Endothelial cell of umbilical vein (primary cell): ENCODE results near the gene NCKAP5. TPM values are rescaled to one million over a fixed set of nuclear protein-coding genes. Genes with fewer than 3 reads are reported as not detected.

ENCODE experiments used
- BruUV-seq: library from RNA; stranded (reverse); fragments of 400-500 nt; replicated peaks from 2 replicates; lab custom pipeline; 2021; lab: Mats Ljungman, UMichigan
- CTCF ChIA-PET: fragments of 300-600, 350-600 bp; sonication (Branson Sonifier 250); formaldehyde crosslinking; loops from one replicate; lab custom pipeline; 2021; ENCODE audit warnings: antibody characterized with exemption, inconsistent platforms; lab: Charles Lee
- POLR2A ChIA-PET: fragments of 300-600, 350-600 bp; sonication (Branson Sonifier 250); formaldehyde crosslinking; loops from one replicate; lab custom pipeline; 2021; ENCODE audit warnings: antibody characterized with exemption, inconsistent platforms; lab: Charles Lee
- DNase-seq: peaks from one replicate; pipeline ENCODE4 v3.0.0-alpha.2; 2011; ENCODE audit warnings: low read depth, low spot score
- FAIRE-seq: peaks from 2 replicates; lab custom pipeline; 2011; peaks lifted over from hg19 to GRCh38; lab: Jason Lieb, UNC
- H2AFZ ChIP-seq: 2 replicates; pipeline ENCODE4 v1.6.0; 2012; ENCODE audit warnings: low read depth, low read length, control low read depth, inconsistent platforms
- H3K27ac ChIP-seq: 2 replicates; pipeline ENCODE4 v1.5.1; 2011; ENCODE audit warnings: low read depth, mild to moderate bottlenecking, control low read depth, low read length, moderate library complexity; ENCODE audit not compliant: insufficient read depth
- H3K27me3 ChIP-seq, 2 experiments: 2 replicates each; pipeline versions ENCODE4 v1.6.0 to v1.6.1; 2011; ENCODE audit warnings: low read length in 2 of 2, mixed read lengths in 1 of 2; ENCODE audit not compliant: control insufficient read depth in 2 of 2, insufficient read depth in 2 of 2
- H3K36me3 ChIP-seq, 2 experiments: 2 replicates in 1 of 2; 3 replicates in 1 of 2; pipeline ENCODE4 v1.5.1; 2011; ENCODE audit warnings: low read length in 2 of 2, mild to moderate bottlenecking in 1 of 2, moderate library complexity in 1 of 2; ENCODE audit not compliant: control insufficient read depth in 2 of 2, insufficient read depth in 2 of 2; ENCODE audit errors: extremely low read depth in 1 of 2
- H3K4me1 ChIP-seq: 3 replicates; pipeline ENCODE4 v1.5.1; 2011; ENCODE audit warnings: mild to moderate bottlenecking, low read length; ENCODE audit not compliant: control insufficient read depth, insufficient read depth; ENCODE audit errors: extremely low read depth
- H3K4me2 ChIP-seq: 2 replicates; pipeline ENCODE4 v1.6.1; 2011; ENCODE audit warnings: low read length, control low read depth, mixed read lengths; ENCODE audit not compliant: insufficient read depth
- H3K4me3 ChIP-seq, 3 experiments: fragments of 200-600 bp in 1 of 3; sonication (generic), shearing (Covaris generic) in 1 of 3; replicated peaks in 1 of 3; 2 replicates each; pipeline ENCODE4 v1.5.1; 2011 to 2016; ENCODE audit warnings: control low read depth in 3 of 3, low read length in 3 of 3, mild to moderate bottlenecking in 2 of 3, inconsistent platforms in 1 of 3, low read depth in 1 of 3, moderate library complexity in 1 of 3; ENCODE audit not compliant: insufficient read depth in 1 of 3
- H3K79me2 ChIP-seq: 2 replicates; pipeline ENCODE4 v1.6.0; 2012; ENCODE audit warnings: low read length, inconsistent platforms; ENCODE audit not compliant: control insufficient read depth, insufficient read depth
- H3K9ac ChIP-seq: replicated peaks from 2 replicates; pipeline ENCODE3; 2011; ENCODE audit warnings: low read length, control low read depth; ENCODE audit not compliant: insufficient read depth; ENCODE audit errors: extremely low read depth
- H3K9me1 ChIP-seq: replicated peaks from 3 replicates; pipeline ENCODE4 v1.6.0; 2011; ENCODE audit warnings: mild to moderate bottlenecking, low read length; ENCODE audit not compliant: control insufficient read depth, insufficient read depth; ENCODE audit errors: extremely low read depth
- H3K9me3 ChIP-seq: replicated peaks from 2 replicates; pipeline ENCODE4 v1.5.1; 2012; ENCODE audit warnings: low read length, inconsistent platforms; ENCODE audit not compliant: control insufficient read depth, insufficient read depth
- H4K20me1 ChIP-seq: replicated peaks from 2 replicates; pipeline ENCODE3; 2011; ENCODE audit warnings: mild to moderate bottlenecking, low read length; ENCODE audit not compliant: control insufficient read depth, insufficient read depth; ENCODE audit errors: extremely low read depth
- EZH2 ChIP-seq: IDR thresholded peaks from 2 replicates; pipeline ENCODE4 v1.6.1; 2012; ENCODE audit warnings: borderline replicate concordance, low read depth, mild to moderate bottlenecking, moderate library complexity, low read length, inconsistent platforms; ENCODE audit not compliant: severe bottlenecking
- FOS ChIP-seq: IDR thresholded peaks from 2 replicates; pipeline ENCODE4 v1.6.1; 2011; ENCODE audit warnings: mild to moderate bottlenecking, low read length, moderate library complexity, borderline replicate concordance; ENCODE audit not compliant: insufficient read depth
- GATA2 ChIP-seq: IDR thresholded peaks from 2 replicates; pipeline ENCODE4 v1.7.0; 2011; ENCODE audit warnings: low read depth, mild to moderate bottlenecking, moderate library complexity, mixed read lengths, low read length; ENCODE audit not compliant: insufficient read length, insufficient read depth
- JUN ChIP-seq: IDR thresholded peaks from 2 replicates; pipeline ENCODE4 v1.6.1; 2011; ENCODE audit warnings: borderline replicate concordance, low read depth; ENCODE audit not compliant: insufficient read length, insufficient read depth
- MYC ChIP-seq: IDR thresholded peaks from one replicate; pipeline ENCODE4 v1.6.1; 2011; ENCODE audit warnings: mild to moderate bottlenecking, low read depth, low read length
- POLR2A ChIP-seq: IDR thresholded peaks from 2 replicates; pipeline ENCODE4 v1.6.1; 2012; ENCODE audit warnings: low read depth, mild to moderate bottlenecking, control low read depth, low read length
- POLR2AphosphoS5 ChIP-seq: IDR thresholded peaks from 2 replicates; pipeline ENCODE4 v1.6.1; 2012; ENCODE audit warnings: low read depth, mild to moderate bottlenecking, control low read depth, low read length, moderate library complexity; ENCODE audit not compliant: insufficient read depth
- dilution Hi-C: fragments of 300-500 bp; cut with MboI; formaldehyde crosslinking; loops from one replicate; pipeline ENCODE4 v1.15.0; 2019; ENCODE audit warnings: low sequenced_read_pairs; ENCODE audit not compliant: extremely low pct_ligation_motif_present
- intact Hi-C: fragments of 100-400 bp; cut with micrococcal nuclease; formaldehyde crosslinking; loops from one replicate; pipeline ENCODE4 v1.10.0; 2022
- polyA plus RNA-seq, 4 experiments: library from polyadenylated mRNA; depleted of rRNA in 3 of 4; stranded (reverse) in 3 of 4; unstranded in 1 of 4; fragments of >200 nt; gene quantifications; 2 replicates each; pipeline versions ENCODE4 v1.2.1 to v1.2.3, GENCODE V29; 2011 to 2012; ENCODE audit warnings: missing spikeins in 1 of 4
- total RNA-seq: library from RNA; stranded (reverse); gene quantifications from 2 replicates; pipeline ENCODE4 v1.2.3, GENCODE V29; 2021
- TF ChIP-seq, protein P1 (sequence below): IDR thresholded peaks from 2 replicates; pipeline ENCODE4 v1.6.1; 2011; ENCODE audit not compliant: insufficient read depth, insufficient read length
- TF ChIP-seq, protein P2 (sequence below), 2 donors: IDR thresholded peaks; 1 replicate in 1 of 2; 2 replicates in 1 of 2; pipeline ENCODE4 v1.5.1; 2011; ENCODE audit warnings: low read length in 2 of 2, mild to moderate bottlenecking in 2 of 2, moderate library complexity in 2 of 2, control low read depth in 1 of 2, inconsistent platforms in 1 of 2, low read depth in 1 of 2; ENCODE audit not compliant: insufficient read depth in 1 of 2; ENCODE audit errors: extremely low read depth in 1 of 2

Gene NCKAP5
- total and polyA plus RNA-seq, 2 donors (not counting 3 experiments of a cell fraction or from before 2014, with no cell fraction given) = 0.47 to 3.3 TPM

GRCh38 chr2:132760405-132760804 is 807.9 kb downstream of the NCKAP5 start:
- no peaks in the 10 kb centered on the region for H3K9me3 ChIP-seq
- FAIRE-seq (no peak), DNase-seq (no peak)
- ChIA-PET CTCF (no interaction called here), POLR2A (no interaction called here)
- H3K4me2 ChIP-seq = no peak overlapping the region
- H3K79me2 ChIP-seq = no peaks in the 10 kb centered on the region
- no peaks in the 10 kb centered on the region for H4K20me1 ChIP-seq
- H3K27ac ChIP-seq = no peak overlapping the region
- no peak overlapping the region for H3K9ac ChIP-seq
- dilution Hi-C loops (no loop called here), intact Hi-C loops (no loop called here)
- H3K4me1 ChIP-seq = no peaks in the 10 kb centered on the region
- no peak overlapping the region for H2AFZ ChIP-seq
- no peaks in the 10 kb centered on the region for H3K27me3 ChIP-seq
- no peaks in the 10 kb centered on the region for H3K9me1 ChIP-seq
- no peaks in the 10 kb centered on the region for H3K36me3 ChIP-seq
- TF ChIP-seq POLR2AphosphoS5 (no peak), FOS (no peak), JUN (no peak), GATA2 (no peak), EZH2 (no peak), MYC (no peak), POLR2A (no peak)
- TF ChIP-seq, protein P1, sequence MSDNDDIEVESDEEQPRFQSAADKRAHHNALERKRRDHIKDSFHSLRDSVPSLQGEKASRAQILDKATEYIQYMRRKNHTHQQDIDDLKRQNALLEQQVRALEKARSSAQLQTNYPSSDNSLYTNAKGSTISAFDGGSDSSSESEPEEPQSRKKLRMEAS = no peak
- TF ChIP-seq, protein P2, sequence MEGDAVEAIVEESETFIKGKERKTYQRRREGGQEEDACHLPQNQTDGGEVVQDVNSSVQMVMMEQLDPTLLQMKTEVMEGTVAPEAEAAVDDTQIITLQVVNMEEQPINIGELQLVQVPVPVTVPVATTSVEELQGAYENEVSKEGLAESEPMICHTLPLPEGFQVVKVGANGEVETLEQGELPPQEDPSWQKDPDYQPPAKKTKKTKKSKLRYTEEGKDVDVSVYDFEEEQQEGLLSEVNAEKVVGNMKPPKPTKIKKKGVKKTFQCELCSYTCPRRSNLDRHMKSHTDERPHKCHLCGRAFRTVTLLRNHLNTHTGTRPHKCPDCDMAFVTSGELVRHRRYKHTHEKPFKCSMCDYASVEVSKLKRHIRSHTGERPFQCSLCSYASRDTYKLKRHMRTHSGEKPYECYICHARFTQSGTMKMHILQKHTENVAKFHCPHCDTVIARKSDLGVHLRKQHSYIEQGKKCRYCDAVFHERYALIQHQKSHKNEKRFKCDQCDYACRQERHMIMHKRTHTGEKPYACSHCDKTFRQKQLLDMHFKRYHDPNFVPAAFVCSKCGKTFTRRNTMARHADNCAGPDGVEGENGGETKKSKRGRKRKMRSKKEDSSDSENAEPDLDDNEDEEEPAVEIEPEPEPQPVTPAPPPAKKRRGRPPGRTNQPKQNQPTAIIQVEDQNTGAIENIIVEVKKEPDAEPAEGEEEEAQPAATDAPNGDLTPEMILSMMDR (IDR thresholded peaks at IDR 0.05; ENCODE audit: extremely low read depth in 1 of 2, insufficient read depth in 1 of 2, low read depth in 1 of 2, low read length in 2 of 2) = no peak
- no TSS peak for BruUV-seq
- H3K4me3 ChIP-seq = no peak overlapping the region
